ENCODE measurements around the gene ZNF19. TPM values are rescaled to one million over a fixed set of nuclear protein-coding genes. Genes with fewer than 3 reads are reported as not detected.

Gene ZNF19
- total RNA-seq, 1 experiment from 2014 or later: 4.7 TPM

DNA sequence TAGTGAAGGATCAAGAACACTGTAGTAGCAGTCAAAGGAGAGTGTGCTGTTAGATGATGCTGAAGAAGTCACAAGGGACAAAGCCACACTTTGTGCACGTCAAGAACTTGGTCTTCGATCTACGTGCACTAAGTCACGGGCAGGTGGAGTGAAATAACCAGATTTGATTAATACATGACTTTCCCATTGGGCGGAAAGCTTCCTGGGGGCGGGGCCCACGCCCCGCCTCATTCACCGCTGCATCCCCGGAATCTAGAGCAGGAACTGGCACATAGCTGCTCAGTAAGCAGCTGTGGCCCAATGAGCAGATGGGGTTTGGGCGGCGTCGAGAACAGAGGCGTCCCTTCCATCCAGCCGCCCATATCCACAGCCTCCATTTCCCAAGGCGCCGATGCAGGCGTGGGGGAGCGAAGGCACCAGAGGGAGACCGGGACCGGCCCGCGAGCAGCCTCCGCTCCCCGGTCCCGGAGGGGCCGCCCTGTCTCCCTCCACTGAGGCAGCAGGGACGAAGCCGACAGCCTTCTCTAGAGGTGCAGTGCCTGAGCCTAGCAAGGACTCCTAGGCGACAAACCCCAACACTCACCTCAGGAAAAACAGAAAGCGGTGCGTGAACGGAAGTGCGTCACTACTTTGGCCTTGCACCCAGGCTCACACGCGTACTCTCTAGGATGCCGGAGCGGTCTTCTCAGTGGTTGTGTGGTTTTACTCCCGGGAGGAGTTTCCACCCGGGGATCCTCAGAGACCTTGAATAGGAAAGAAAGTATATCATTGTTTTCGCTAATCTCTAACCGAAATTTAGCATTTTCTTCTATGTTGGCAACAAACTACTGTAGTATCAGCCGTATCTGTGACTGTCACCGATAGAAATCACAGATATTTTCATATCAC lies 4.9 kb downstream of the ZNF19 start:
- peak; percentile 84 for DNase-seq
- no peak overlapping the region for H4K8ac ChIP-seq (replicated peaks; ENCODE audit: insufficient read length, low read depth, low read length)
- peaks cover 10% of the 10 kb centered on the region for H3K27me3 Mint-ChIP-seq (ENCODE audit: low read depth)
- H3K4ac ChIP-seq (ENCODE audit: low read depth, low read length): no peak overlapping the region
- no peaks in the 10 kb centered on the region; the same call in 1 of the 2 replicates for H3K27me3 ChIP-seq (ENCODE audit: insufficient read depth, low read length)
- no peak overlapping the region for H2BK20ac ChIP-seq (ENCODE audit: low read depth, low read length, poor library complexity, severe bottlenecking)
- H2BK5ac ChIP-seq (ENCODE audit: insufficient read length, low read length): no peak overlapping the region
- H4K91ac ChIP-seq (ENCODE audit: insufficient read length, low read depth, low read length): no peak overlapping the region
- H2BK12ac ChIP-seq (ENCODE audit: insufficient read length, low read depth, low read length): no peak overlapping the region
- no peak overlapping the region for H2AK5ac ChIP-seq (ENCODE audit: insufficient read length, low read length)
- no peak overlapping the region for H4K5ac ChIP-seq (ENCODE audit: insufficient read length, low read depth, low read length)
- no peaks in the 10 kb centered on the region for H4K20me1 ChIP-seq (ENCODE audit: control insufficient read depth, insufficient read depth, insufficient read length)
- H3K4me1 ChIP-seq (ENCODE audit: insufficient read depth, low read length): no peaks in the 10 kb centered on the region
- TF ChIP-seq, protein P1, sequence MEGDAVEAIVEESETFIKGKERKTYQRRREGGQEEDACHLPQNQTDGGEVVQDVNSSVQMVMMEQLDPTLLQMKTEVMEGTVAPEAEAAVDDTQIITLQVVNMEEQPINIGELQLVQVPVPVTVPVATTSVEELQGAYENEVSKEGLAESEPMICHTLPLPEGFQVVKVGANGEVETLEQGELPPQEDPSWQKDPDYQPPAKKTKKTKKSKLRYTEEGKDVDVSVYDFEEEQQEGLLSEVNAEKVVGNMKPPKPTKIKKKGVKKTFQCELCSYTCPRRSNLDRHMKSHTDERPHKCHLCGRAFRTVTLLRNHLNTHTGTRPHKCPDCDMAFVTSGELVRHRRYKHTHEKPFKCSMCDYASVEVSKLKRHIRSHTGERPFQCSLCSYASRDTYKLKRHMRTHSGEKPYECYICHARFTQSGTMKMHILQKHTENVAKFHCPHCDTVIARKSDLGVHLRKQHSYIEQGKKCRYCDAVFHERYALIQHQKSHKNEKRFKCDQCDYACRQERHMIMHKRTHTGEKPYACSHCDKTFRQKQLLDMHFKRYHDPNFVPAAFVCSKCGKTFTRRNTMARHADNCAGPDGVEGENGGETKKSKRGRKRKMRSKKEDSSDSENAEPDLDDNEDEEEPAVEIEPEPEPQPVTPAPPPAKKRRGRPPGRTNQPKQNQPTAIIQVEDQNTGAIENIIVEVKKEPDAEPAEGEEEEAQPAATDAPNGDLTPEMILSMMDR (conservative IDR thresholded peaks at IDR 0.05): no peak
- H3K4me1 Mint-ChIP-seq: peaks cover 11 to 12% of the 10 kb centered on the region in 2 experiments
- no peak overlapping the region for H3K23ac ChIP-seq (ENCODE audit: insufficient read length, low read depth, low read length)
- H3K27ac ChIP-seq (ENCODE audit: insufficient read length, low read depth, low read length): peak overlapping the region; percentile 34
- H3T11ph ChIP-seq (ENCODE audit: low read length): no peak overlapping the region
- H3K79me1 ChIP-seq (ENCODE audit: insufficient read depth, low read depth, low read length, poor library complexity, severe bottlenecking): no peaks in the 10 kb centered on the region
- H2AFZ ChIP-seq (ENCODE audit: low read length): peak overlapping the region; percentile 7
- peak overlapping the region; percentile 88 for H3K14ac ChIP-seq (ENCODE audit: insufficient read depth, low read length)
- no peaks in the 10 kb centered on the region for H3K9me3 Mint-ChIP-seq
- no peaks in the 10 kb centered on the region for H3K9me3 ChIP-seq (ENCODE audit: control insufficient read depth, low read depth, low read length)
- H2BK15ac ChIP-seq (ENCODE audit: low read depth, low read length): no peak overlapping the region
- H3K56ac ChIP-seq (ENCODE audit: insufficient read length, low read depth, low read length): no peak overlapping the region
- H3K27ac Mint-ChIP-seq: peak overlapping the region; percentile 66 to 85 (median 78); a peak in 6 of 7 replicates
- no peaks in the 10 kb centered on the region for H3K79me2 ChIP-seq (ENCODE audit: insufficient read depth, low read length)
- H3K9ac ChIP-seq (ENCODE audit: extremely low read depth, insufficient read length, low read length): peak overlapping the region; percentile 68
- no peaks in the 10 kb centered on the region for H3K36me3 Mint-ChIP-seq (ENCODE audit: insufficient read depth in 1 of 3, low read depth in 3 of 3)
- WGBS (ENCODE audit: extremely low coverage, insufficient read length, low lambda C conversion rate): no CpG with 5 or more reads among the region's 44 CpGs
- H3K23me2 ChIP-seq (ENCODE audit: insufficient read length, low read depth, low read length, poor library complexity, severe bottlenecking): no peaks in the 10 kb centered on the region
- H3K4me2 ChIP-seq (ENCODE audit: insufficient read depth, insufficient read length, low read length): peak overlapping the region; percentile 86
- no peak overlapping the region for H2BK120ac ChIP-seq (ENCODE audit: low read depth, low read length, poor library complexity, severe bottlenecking)
- peak overlapping the region; percentile 86 for H3K18ac ChIP-seq (ENCODE audit: insufficient read length, low read depth, low read length)
- H3K4me3 Mint-ChIP-seq: peak overlapping the region; percentile 74 to 87

All from H9 (cell line).